ENCODE measurements around the gene CLPTM1L.

- no peak for TF ChIP-seq CTCF (IDR thresholded peaks at IDR 0.05)
- no peak for TF ChIP-seq POLR2A (IDR thresholded peaks at IDR 0.05)
Observed at GRCh38 chr5:1268056-1268455, 76.8 kb downstream of the CLPTM1L start.

Data from sigmoid colon (tissue), 3 donors.